ENCODE results near the gene TEX52. TPM values are rescaled to one million over a fixed set of nuclear protein-coding genes. Genes with fewer than 3 reads are reported as not detected.

Gene TEX52
- total and polyA plus RNA-seq, 2 of the 8 experiments (the other 6 are each of a cell fraction or from before 2014, with no cell fraction given), result not detected

GRCh38 chr12:2845280-2845679, 11.6 kb downstream of the TEX52 start (continued):
- no peak for TF ChIP-seq BACH1 (IDR thresholded peaks at IDR 0.05; ENCODE audit: low read length)
